ENCODE data around the gene TNFAIP2. TPM values are rescaled to one million over a fixed set of nuclear protein-coding genes. Genes with fewer than 3 reads are reported as not detected.

Gene TNFAIP2, protein sequence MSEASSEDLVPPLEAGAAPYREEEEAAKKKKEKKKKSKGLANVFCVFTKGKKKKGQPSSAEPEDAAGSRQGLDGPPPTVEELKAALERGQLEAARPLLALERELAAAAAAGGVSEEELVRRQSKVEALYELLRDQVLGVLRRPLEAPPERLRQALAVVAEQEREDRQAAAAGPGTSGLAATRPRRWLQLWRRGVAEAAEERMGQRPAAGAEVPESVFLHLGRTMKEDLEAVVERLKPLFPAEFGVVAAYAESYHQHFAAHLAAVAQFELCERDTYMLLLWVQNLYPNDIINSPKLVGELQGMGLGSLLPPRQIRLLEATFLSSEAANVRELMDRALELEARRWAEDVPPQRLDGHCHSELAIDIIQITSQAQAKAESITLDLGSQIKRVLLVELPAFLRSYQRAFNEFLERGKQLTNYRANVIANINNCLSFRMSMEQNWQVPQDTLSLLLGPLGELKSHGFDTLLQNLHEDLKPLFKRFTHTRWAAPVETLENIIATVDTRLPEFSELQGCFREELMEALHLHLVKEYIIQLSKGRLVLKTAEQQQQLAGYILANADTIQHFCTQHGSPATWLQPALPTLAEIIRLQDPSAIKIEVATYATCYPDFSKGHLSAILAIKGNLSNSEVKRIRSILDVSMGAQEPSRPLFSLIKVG
- total RNA-seq = 142 TPM

DNA sequence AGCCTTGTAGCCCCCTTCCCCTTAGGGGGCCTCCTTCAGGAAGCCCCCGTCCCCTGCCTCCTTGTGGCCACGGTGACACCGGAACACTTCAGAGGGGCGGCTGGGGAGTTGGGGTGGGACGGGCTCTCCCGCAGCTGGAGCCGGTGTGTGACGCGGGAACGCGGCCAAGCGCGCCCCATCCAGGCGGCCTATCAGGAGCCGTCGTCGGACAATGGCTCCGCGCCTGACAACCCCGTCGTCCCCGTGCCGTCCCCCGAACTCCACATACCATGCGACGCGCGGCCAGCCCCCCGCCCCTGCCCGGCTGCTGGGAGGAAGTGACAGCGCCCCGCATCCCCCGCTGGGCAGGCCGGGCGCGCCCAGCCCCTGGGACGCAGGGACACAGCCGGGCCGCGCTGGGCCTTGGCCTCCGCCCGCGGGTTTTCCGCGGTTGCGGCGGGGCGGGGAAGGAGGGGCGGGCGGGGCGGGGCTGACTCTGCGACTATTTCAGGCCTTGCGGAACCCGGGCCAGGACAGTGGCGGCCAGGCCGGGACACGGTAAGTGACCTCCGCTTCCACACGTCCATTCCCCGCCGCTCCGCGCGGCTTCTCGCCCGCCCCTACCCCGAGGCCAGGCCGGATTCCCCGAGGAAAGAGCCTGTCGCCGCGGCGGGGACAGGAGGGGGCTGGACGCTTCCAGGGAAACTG, at the start of gene TNFAIP2:
TNFAIP2 (plus strand) TSS at position 515 of the 687 bp plus-strand sequence. CDS start 2,997 bp downstream, outside the sequence.
- DNase-seq (ENCODE audit: low spot score) (peak; percentile 82), ATAC-seq (peak; percentile 1)
- intact Hi-C loops (cut with DNase I) = no loop called here

DNA sequence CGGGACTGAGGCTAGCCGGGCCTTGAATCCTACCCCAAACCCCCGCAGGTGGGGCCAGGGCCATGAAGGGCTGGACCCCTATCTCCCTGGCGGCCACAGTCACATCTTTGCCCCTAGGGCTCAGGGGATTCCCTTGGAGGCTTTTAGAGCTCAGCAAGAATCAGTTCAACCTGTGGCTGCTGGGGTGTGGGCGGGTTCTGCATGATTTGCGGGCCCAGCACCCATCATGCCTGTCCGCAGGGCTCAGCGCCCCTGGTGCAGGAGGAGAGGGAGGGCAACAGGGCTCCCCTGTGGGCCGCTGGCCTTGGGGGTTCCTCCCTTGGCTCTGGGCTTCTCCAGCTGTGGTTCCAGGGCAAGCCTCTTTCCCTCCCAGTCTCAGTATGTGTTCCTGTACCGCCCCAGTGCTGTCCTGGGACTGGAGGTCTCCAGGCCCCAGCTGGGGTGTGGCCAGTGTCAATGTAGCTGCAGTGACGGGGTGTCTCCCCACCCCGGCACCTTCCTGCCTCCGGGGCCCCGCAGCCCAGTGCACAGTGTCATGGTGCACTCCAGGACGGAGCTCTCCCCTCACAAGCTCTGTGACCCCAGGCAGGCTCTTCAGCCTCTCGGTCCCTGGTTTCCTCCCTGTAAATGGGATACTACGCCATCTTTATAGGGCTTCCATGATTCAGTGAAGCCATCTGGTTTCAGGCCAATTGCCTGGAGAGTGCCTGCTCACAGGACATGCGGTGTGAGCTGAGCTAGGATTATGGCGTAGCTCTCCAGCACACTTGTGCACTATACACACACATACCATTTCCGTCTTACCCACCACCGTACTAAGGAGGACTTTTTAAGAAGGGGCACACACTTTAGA, 49.2 kb upstream of the TNFAIP2 start:
- intact Hi-C loops (cut with DNase I) = no loop called here
- ATAC-seq = peak; percentile 2
- DNase-seq (ENCODE audit: low spot score) = peak; percentile 51

DNA sequence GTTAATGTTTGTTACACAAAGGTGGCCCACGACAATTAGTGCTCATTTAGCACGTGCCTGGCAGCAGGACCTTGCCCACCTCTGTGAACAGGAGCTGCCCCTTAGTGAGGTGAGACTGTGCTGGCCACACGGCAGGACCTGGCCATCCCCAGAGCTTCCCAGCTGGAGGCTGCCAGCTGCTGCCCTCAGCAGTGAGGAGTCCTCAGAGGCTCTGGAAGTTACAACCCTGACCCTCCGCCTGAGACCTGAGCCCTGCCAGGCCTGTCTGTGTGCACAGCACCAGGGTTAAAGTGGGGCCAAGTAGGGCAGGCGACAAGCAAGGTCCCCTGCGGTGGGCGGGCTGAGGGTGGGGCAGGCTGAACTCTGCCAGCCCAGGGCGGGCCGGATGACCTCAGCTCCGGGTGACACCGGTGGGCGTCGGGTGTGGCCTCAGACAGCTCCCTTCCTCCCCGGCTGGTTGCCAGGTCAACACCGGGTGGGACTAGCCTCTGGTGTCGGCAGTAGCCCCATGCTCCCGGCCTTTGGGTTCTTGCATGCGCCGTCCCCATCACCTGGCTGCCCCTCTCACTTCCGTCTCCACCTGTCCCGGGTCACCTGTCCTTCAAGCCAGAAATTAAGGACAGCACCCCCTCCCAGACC, 48.4 kb upstream of the TNFAIP2 start:
- DNase-seq (ENCODE audit: low spot score) = peak; percentile 83
- ATAC-seq = peak; percentile 37
- intact Hi-C loops (cut with DNase I) = no loop called here

DNA sequence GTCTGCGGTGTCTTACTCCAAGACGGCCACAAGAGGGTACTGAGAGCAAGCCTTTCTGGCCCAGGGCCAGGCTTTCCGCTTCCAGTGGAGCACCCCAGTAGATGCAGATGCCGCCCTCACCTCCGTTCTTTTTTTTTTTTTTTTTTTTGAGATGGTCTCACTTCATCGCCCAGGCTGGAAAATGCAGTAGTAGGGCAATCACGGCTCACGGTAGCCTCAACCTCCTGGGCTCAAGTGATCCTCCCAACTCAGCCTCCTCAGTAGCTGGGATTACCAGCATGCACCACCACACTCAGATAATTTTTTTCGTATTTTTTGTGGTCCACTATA, 44.9 kb upstream of the TNFAIP2 start:
- ATAC-seq (peak; percentile 61), DNase-seq (ENCODE audit: low spot score) (peak; percentile 91)
- intact Hi-C loops (cut with DNase I) = no loop called here

DNA sequence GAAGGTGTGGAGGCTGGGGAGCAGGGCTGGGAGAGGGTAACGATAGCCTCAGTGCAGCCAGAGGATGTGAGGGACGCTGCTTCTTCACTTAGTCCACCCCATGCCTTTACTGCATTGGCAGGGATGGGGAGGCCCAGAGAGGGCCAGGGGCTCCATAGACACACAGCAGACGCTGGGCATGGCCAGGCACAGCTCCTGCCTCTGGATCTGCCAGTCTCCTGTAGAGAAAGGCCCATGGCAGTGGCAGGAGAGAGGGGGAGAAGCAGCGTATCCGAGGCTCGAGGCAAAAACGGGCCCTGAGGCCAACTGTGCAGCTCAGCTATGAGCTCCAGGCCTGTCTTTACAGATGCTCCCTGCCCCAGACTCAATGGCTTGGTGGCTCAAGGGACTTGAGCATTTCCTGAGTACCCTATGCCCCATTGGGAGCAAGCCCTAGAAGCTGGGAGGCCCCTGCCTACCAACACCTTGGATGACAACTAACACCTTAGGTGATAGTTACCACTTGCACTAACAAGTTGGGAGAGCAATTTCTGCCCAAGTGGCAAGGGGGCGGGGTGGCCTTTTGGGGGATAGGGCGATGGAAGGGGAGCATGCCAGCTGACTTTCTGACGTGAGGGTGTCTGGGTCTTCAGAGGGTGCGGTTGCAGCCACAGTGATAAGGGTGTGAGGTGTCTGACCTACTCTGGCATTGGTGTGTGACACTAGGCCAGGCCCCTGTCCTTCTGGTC, 44.2 kb upstream of the TNFAIP2 start:
- intact Hi-C loops (cut with DNase I) = no loop called here
- no peak for DNase-seq (ENCODE audit: low spot score)
- no peak for ATAC-seq

DNA sequence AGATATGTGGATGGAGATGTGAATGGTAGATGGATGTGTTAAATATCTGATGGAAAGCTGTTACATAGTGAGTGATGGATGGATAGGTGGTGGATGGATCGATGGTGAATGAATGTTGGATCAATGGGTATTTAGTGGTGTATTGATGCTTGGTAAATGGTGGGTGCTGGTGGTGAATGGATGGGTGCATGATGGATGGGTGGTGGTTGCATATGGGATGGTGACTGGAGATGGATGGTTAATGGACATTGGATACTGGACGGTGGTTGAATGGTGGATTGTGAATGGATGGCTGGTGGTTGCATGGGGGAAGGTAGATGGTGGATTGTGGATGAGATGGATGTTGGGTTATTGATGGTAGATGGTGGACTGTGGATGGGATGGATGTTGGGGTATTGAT, 41.3 kb upstream of the TNFAIP2 start:
- intact Hi-C loops (cut with DNase I) = no loop called here
- ATAC-seq = no peak
- no peak for DNase-seq (ENCODE audit: low spot score)

DNA sequence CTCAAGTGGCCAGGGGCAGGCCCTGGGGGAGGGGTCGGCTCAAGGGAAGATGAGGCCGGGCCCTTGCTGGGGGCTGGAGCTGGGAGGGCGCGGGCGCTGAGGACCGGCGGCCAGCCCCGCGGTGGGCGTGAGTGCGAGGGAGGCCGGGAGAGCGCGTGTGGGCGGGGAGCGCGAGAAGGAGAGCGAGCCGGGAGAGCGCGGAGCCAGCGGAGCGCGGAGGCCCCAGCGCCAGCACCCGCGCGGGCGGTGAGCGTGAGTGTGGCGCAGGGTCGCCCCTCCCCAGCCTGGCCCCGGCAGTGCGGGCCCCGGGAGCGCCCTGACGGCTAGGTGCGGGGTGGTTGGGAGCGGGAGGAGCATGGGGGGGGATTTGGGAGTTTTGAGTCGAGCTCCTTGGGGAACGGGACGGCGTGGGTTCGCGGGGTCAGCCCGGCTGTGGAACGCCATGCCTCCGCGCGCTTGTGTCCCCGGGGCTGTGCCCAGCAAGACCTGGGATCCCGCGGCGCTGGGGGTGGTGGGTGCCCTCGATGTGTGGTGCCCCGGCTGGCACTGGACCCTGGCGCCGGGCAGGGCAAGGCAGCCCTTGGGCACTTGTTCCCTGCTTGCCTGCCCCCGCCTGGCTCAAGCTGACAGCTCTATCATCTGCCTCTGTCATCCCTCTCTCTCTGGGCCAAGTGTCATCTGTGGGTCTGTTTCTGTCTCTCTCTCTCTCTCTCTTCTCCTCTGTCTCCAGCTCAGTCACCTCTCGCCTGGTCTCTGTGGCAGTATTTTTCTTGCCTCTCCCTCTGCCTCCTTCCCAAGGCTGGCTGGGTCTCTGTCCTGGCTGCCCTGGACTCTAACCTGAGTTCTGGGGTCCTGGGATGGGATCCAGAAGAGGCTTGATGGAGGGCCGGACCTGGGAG, 39.0 kb upstream of the TNFAIP2 start, which contains the start of gene LBHD2:
LBHD2 (plus strand) TSS at position 190 of the 899 bp plus-strand sequence. CDS start 1,803 bp downstream, outside the sequence.
- ATAC-seq (no peak), DNase-seq (ENCODE audit: low spot score) (no peak)

DNA sequence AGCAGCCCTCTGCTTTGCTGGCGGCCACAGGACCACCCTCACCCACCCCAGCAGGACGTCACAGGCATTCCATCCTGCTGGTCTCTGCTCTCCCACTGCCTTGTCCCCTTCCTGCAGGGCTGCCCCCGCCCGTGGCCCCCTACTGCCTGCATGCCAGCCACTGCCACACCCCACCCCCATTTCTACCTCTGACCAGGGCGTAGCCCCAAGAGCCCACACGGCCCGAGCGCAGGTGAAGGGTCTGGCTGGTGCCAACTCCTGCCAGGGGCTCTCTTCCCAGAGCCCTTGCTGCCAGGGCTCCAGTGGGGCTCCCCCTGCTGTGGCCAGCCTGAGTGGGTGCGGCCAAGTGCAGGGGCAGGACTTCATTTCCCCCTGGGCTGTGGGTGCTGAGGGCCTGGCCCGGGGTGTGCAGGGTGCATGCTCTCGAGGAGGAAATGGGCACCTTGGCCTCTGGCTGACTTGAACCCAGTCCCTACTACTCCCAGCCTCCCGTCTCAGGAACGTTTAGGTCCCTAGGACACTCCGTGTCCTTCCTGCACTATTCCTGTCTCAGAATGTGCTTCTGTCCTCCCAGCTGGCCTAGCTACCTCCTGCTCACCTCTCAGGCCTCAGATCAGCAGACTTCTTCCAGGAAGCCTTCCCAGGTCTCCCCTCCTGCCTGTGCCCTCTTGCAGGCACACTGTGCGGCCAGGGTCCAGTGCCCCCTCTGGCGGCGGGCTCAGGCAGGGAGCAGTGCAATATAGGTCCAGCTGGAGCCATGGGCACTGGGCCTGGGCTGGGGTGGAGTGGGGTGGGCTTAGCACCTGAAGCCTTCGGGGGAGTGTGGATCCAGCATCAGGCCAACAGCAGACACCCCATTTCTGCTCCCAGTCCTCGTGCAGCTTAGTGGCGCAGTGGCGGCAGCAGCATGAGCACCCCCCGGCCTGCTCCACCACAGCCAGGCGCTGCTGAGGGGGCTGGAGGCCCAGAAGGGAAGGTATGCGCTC, 37.9 kb upstream of the TNFAIP2 start:
- intact Hi-C loops (cut with DNase I) = loop anchor here (5.0 kb wide), 1 partner anchor 207 kb away; no protein-coding TSS in a partner anchor
- ATAC-seq (no peak), DNase-seq (ENCODE audit: low spot score) (no peak)

More for the DNA sequence above, 39.0 kb upstream of the TNFAIP2 start, which contains the start of gene LBHD2:
- intact Hi-C loops (cut with DNase I) = no loop called here

DNA sequence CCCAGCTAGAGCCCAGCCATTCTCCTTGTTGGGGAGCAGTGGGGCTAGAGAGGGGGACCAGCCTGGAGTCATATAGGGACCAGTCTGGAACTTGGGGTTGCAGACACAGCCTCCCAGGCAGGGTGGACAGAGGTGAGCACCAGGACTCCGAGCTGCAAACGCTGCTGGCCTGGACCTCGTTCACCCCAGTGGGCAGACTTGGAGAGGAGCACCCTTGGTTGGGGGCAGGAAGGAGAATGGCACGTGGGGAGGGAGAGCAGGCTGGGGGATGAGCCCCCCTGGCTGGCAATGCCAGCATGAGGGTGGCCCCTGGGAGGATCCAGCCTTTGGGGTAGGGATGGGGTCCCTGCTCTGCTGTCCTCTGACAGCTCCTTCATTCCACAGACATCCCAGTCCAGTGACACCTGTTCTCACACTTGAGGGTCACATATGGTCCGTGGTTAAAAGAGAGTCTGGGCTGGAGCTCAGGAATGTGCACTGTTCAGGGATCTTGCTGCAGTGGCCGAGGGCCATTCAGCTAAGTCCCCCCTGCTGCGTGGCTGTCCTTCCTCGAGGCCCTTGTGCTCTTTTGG, 36.4 kb upstream of the TNFAIP2 start:
- intact Hi-C loops (cut with DNase I) = loop anchor here (5.0 kb wide), 1 partner anchor 205 kb away; no protein-coding TSS in a partner anchor
- ATAC-seq (no peak), DNase-seq (ENCODE audit: low spot score) (no peak)

DNA sequence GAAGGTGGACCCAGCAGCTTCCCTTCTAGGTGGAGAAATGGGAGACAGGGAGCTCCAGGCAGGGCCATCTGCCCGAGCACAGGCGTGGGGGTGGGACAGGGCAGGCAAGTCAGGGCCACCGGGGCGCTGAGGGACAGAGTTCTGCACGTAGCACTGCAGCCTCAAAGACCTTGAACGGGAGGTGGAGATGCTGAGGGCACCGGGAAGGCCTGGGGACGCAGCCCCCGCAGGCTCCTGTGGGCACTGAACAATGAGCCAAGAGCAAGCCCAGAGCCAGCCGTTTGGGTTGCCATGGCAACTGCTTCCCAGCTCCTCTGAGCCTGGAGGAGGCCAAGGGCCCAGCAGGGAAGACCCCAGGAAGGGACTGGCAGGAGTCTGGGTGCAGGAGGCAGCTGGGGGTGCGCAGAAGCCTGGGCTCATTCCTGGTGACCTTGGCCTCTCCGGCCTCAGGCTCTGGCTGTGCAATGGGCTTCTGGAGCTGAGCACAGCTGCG, 35.9 kb upstream of the TNFAIP2 start:
- intact Hi-C loops (cut with DNase I) = loop anchor here (5.0 kb wide), 1 partner anchor 205 kb away; no protein-coding TSS in a partner anchor
- DNase-seq (ENCODE audit: low spot score) = no peak
- no peak for ATAC-seq

DNA sequence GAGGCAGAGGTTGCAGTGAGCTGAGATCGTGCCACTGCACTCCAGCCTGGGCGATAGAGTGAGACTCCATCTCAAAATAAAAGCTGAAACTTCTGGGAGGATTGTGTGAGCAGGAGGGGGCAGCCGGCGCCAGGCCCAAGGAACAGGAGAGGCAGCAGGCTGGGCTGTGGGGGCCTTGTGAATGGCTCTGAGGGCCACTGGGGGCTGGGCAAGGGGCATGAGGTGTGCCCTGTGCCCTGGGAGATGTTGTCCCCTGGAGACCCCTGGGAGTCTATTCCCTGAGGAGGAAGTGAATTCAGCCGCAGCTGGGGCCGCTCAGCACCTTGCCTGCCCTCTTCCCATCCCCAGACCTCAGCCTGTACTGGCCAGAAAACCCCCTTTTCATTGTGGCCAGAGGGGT, 34.3 kb upstream of the TNFAIP2 start:
- ATAC-seq (no peak), DNase-seq (ENCODE audit: low spot score) (no peak)
- intact Hi-C loops (cut with DNase I) = loop anchor here (5.0 kb wide), 1 partner anchor 203 kb away; no protein-coding TSS in a partner anchor

DNA sequence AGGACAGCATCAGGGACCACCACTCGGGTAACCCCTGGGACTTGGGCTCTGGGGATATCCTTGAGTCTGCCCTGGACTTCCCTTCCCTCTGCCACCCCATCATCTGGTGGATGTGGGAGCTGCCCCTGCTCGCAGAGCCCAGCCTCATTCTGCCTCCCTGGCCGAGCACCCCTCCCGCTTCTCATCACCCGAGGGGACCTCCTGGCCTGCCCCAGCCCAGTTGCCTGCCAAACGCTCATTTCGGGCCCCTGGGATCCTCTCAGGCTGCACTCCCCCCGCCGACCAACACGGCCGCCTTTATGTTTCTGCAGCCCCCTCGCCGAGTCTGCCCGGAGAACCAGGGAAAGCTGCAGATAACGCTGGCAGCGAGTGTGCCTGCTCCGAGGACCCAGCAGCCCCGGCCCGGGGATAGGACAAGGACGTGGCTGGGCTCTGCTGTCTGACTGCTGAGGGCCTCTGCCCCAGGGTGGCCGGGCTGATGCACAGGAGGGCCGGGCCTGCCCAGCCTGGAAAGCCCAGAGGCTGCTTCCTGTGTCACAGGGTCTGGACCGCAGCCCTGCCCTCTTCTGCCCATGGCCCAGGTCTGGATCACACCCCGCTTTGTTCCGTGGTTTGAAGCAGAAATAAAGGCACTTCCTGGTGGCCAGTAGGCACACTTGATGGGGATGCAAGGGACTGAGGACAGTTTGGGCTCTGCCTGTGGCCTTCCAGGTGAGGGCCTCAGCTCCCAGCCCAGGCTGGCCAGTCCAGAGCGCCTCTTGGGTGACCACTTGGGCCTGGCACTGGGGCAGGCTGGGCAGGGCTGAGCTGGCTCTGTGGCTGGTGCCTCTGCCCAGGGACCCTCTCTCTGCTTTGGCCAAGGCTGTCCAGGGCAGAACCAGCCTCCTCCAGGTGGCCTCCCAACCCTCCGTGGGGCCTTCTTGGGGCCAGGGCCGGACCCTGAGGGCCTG, 33.6 kb upstream of the TNFAIP2 start:
- ATAC-seq = no peak
- no peak for DNase-seq (ENCODE audit: low spot score)
- intact Hi-C loops (cut with DNase I) = loop anchor here (5.0 kb wide), 1 partner anchor 203 kb away; no protein-coding TSS in a partner anchor

DNA sequence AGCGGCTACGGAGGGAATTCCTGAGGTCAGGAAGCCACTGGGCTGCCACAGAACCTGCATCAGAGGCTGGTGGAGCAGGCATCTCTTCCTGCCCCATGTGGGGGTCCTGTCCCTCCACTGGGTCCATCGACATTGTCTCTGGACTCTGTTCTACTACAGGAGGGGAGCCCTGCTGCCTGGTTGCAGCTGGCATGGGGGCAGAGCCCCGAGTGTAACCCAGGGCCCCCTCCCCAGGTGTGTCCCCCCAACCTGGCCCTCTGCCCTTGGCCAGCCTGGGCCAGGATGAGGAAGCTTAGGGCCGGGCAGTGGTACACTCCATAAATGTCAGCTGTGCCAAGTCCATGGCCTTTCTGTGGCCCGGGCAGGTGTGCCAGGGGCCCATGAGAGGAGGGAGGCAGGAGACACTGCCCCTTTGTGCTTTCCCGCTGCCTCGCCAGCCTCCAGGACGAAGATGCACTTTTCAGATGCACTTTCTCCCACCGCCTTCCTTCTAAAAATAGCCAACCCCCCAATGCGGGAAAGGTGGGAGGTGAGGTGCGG, 32.7 kb upstream of the TNFAIP2 start:
- intact Hi-C loops (cut with DNase I) = no loop called here
- DNase-seq (ENCODE audit: low spot score) (no peak), ATAC-seq (no peak)

All from sciatic nerve (tissue), 2 donors.